SU-DHL-6 (cell line): ENCODE results near the gene LRRK1.

Experiments
- H2AFZ ChIP-seq: fragments of 200-600 bp; sonication (generic); 2 replicates; pipeline ENCODE4 v1.6.1; 2014; ENCODE audit warnings: low read depth, mild to moderate bottlenecking, moderate library complexity, mixed read lengths, antibody characterized with exemption, low read length; ENCODE audit not compliant: severe bottlenecking
- H3F3A ChIP-seq: fragments of 200-600 bp; shearing (Covaris generic); 2 replicates; pipeline ENCODE4 v1.6.0; 2016; ENCODE audit warnings: antibody characterized with exemption, mild to moderate bottlenecking; ENCODE audit not compliant: insufficient read depth
- H3K27ac ChIP-seq: fragments of 200-600 bp; sonication (generic); 2 replicates; pipeline ENCODE4 v1.5.1; 2016; ENCODE audit warnings: low read depth, mild to moderate bottlenecking, low read length, moderate library complexity, mixed read lengths
- H3K27me3 ChIP-seq: fragments of 200-600 bp; sonication (generic), shearing (Covaris generic); 2 replicates; pipeline ENCODE4 v1.6.0; 2014; ENCODE audit warnings: mild to moderate bottlenecking, low read length
- H3K36me3 ChIP-seq: fragments of 200-600 bp; sonication (generic); 2 replicates; pipeline ENCODE4 v1.6.1; 2014; ENCODE audit warnings: mild to moderate bottlenecking, low read length, mixed read lengths
- H3K4me2 ChIP-seq: fragments of 300-600, 200-600 bp; shearing (Covaris generic), sonication (generic); 2 replicates; pipeline ENCODE4 v1.6.0; 2014; ENCODE audit warnings: low read length, low read depth, mild to moderate bottlenecking; ENCODE audit not compliant: poor library complexity, severe bottlenecking
- H3K4me3 ChIP-seq: fragments of 200-600 bp; sonication (generic); 2 replicates; pipeline ENCODE4 v1.5.1; 2014; ENCODE audit warnings: antibody characterized with exemption, low read length, mild to moderate bottlenecking, mixed read lengths; ENCODE audit not compliant: insufficient read depth, poor library complexity, severe bottlenecking
- H3K79me2 ChIP-seq: fragments of 200-600 bp; sonication (generic); 2 replicates; pipeline ENCODE4 v1.6.1; 2014; ENCODE audit warnings: mild to moderate bottlenecking, low read length, moderate library complexity; ENCODE audit not compliant: insufficient read depth
- H3K9ac ChIP-seq: fragments of 200-600 bp; sonication (generic); 2 replicates; pipeline ENCODE4 v1.7.0; 2014; ENCODE audit warnings: mild to moderate bottlenecking, low read length
- H3K9me2 ChIP-seq: fragments of 200-600 bp; sonication (generic); replicated peaks from 2 replicates; pipeline ENCODE4 v1.6.1; 2014; ENCODE audit warnings: low read length; ENCODE audit not compliant: insufficient read depth
- H3K9me3 ChIP-seq: fragments of 200-600 bp; sonication (generic); 2 replicates; pipeline ENCODE4 v1.6.1; 2014; ENCODE audit warnings: low read length, mixed read lengths; ENCODE audit not compliant: insufficient read depth
- H4K20me1 ChIP-seq: fragments of 200-600 bp; sonication (generic); 2 replicates; pipeline ENCODE4 v1.6.1; 2014; ENCODE audit warnings: low read depth, mild to moderate bottlenecking, antibody characterized with exemption, low read length, moderate library complexity, mixed read lengths
- EZH2phosphoT487 ChIP-seq: fragments of 200-600 bp; sonication (generic), shearing (Covaris generic); conservative IDR thresholded peaks from 2 replicates; pipeline ENCODE4 v1.6.1; 2018; ENCODE audit warnings: mild to moderate bottlenecking, antibody characterized with exemption, low read length, moderate library complexity, mixed read lengths
- TF ChIP-seq, protein P1 (sequence below): fragments of 200-600 bp; sonication (generic); IDR thresholded peaks from one replicate; pipeline ENCODE4 v1.5.1; 2017; ENCODE audit warnings: antibody characterized with exemption, mild to moderate bottlenecking, low read length, moderate library complexity; ENCODE audit not compliant: insufficient read depth, poor library complexity, severe bottlenecking

The LRRK1 gene

DNA sequence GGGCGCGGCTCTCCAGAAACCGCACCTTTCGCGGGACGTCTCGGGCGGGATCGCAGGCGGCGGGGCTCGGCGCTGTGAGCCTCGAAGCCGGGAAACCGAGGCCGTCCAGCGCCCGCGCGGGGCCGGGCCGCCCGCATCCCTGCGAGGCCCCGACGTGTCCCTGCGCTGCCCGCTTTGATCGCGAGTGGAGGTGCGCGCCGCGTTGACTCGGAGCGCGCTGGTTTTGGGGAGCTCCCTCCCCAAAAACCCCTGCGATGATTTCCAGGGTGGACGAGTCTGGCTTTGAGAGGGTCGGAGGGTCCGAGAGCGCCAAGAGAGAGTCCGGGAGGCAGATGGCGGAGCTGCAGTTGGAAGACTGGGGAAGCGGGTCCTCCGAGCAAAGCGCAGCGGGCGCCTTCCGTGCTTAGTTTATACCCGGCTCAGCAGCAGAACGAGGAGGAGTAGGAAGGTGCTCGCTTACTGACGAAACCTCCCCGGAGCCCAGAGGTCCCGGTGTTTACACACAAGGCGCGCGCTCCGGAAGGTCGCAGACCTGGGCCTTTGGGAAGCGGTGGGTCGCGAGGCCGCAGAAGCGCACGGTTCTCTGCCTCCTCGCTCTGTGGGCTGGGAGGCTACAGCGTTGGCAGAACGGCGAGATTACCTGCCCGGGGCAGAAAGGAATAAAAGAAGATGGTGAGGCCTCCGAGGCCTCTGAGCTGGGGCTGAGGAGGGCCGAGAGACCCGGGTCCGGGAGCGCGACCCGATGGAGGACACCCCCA lies 38.8 kb upstream of the LRRK1 start:
- TF ChIP-seq, protein P1, sequence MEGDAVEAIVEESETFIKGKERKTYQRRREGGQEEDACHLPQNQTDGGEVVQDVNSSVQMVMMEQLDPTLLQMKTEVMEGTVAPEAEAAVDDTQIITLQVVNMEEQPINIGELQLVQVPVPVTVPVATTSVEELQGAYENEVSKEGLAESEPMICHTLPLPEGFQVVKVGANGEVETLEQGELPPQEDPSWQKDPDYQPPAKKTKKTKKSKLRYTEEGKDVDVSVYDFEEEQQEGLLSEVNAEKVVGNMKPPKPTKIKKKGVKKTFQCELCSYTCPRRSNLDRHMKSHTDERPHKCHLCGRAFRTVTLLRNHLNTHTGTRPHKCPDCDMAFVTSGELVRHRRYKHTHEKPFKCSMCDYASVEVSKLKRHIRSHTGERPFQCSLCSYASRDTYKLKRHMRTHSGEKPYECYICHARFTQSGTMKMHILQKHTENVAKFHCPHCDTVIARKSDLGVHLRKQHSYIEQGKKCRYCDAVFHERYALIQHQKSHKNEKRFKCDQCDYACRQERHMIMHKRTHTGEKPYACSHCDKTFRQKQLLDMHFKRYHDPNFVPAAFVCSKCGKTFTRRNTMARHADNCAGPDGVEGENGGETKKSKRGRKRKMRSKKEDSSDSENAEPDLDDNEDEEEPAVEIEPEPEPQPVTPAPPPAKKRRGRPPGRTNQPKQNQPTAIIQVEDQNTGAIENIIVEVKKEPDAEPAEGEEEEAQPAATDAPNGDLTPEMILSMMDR: no peak
- no peak for TF ChIP-seq EZH2phosphoT487
- Histone ChIP-seq H4K20me1 (no peaks in the 10 kb centered on the region), H3K4me3 (no peak overlapping the region), H2AFZ (no peak overlapping the region), H3K9me3 (no peaks in the 10 kb centered on the region), H3K9me2 (no peaks in the 10 kb centered on the region), H3K9ac (no peak overlapping the region), H3K27ac (no peak overlapping the region), H3K27me3 (no peaks in the 10 kb centered on the region), H3F3A (no peaks in the 10 kb centered on the region), H3K4me2 (no peak overlapping the region), H3K36me3 (no peaks in the 10 kb centered on the region), H3K79me2 (no peaks in the 10 kb centered on the region)

DNA sequence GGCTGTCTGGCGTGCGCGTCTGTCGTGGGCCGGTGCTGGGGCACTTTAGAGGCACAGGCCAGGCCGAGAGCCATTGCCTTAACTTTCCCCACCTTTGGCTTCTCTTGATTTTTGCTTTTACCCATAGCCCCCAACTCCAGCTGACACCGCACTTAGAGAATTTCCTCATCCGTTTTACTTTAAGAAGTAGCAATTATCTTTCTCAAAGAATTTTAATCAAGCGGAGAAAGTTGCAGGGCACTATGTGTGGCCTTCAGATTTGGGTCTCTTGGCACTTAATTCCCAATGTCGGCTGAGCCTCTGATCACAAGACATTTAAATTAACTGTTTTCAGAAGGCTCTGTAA lies 38.3 kb upstream of the LRRK1 start:
- Histone ChIP-seq H3K79me2 (no peaks in the 10 kb centered on the region), H3K4me2 (no peak overlapping the region), H3K9me2 (no peaks in the 10 kb centered on the region), H3K4me3 (no peak overlapping the region), H3K9me3 (no peaks in the 10 kb centered on the region), H2AFZ (no peak overlapping the region), H3F3A (no peaks in the 10 kb centered on the region), H3K27ac (no peak overlapping the region), H3K36me3 (no peaks in the 10 kb centered on the region), H4K20me1 (no peaks in the 10 kb centered on the region), H3K27me3 (no peaks in the 10 kb centered on the region), H3K9ac (no peak overlapping the region)
- TF ChIP-seq, protein P1: no peak
- no peak for TF ChIP-seq EZH2phosphoT487

DNA sequence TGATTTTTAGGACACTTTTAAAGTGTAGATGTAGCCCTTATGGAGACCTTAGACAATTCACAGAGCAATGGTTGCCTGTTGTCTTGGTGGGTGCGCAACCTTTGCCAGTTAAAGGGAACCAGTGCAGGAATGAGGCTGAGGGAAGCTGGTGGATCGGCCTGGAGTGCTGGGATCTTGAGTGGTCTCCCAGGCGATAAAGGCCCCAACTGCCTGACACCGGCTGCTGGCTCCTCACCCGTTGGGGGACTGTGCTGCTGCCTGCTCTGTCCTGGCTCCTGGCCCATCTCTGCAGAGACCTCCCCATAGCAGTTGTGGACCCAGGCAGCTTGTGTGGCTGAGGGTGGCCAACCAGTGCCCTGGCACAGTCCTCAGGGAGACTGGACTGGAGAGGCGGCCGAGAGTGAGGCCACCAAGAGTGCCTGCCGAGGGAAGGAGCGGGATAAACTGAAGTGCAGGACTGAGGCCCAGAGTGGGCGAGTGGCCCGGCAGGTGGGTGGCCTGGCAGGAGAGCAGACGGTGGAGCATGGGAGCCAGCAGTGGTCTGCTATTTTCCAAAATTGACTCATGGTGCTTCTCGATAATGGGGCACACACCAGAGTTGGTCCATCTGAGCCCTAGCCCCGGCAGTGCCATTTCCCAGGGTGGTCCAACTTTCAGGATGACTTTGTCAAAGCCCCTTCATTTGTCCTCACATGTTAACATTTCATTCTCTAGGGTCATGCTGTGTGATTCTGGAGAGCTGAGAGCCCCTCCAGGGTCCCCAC lies 37.4 kb upstream of the LRRK1 start:
- Histone ChIP-seq H3K79me2 (no peaks in the 10 kb centered on the region), H4K20me1 (no peaks in the 10 kb centered on the region), H3K4me3 (no peak overlapping the region), H3K27me3 (no peaks in the 10 kb centered on the region), H3K9me3 (no peaks in the 10 kb centered on the region), H2AFZ (no peak overlapping the region), H3K9ac (no peak overlapping the region), H3K36me3 (no peaks in the 10 kb centered on the region), H3F3A (no peaks in the 10 kb centered on the region), H3K27ac (no peak overlapping the region), H3K9me2 (no peaks in the 10 kb centered on the region), H3K4me2 (no peak overlapping the region)
- TF ChIP-seq, protein P1: no peak
- TF ChIP-seq EZH2phosphoT487: no peak
